C4-2B (cell line): ENCODE measurements around the gene KCNA1.

Experiments used
- ZFX ChIP-seq: fragments of 450-650 bp; IDR thresholded peaks from 2 replicates; pipeline ENCODE4 v1.6.1; 2017
- TF ChIP-seq, protein P1 (sequence below): fragments of 450-650 bp; conservative IDR thresholded peaks from 2 replicates; pipeline ENCODE4 v1.5.1; 2017; ENCODE audit warnings: mild to moderate bottlenecking

DNA sequence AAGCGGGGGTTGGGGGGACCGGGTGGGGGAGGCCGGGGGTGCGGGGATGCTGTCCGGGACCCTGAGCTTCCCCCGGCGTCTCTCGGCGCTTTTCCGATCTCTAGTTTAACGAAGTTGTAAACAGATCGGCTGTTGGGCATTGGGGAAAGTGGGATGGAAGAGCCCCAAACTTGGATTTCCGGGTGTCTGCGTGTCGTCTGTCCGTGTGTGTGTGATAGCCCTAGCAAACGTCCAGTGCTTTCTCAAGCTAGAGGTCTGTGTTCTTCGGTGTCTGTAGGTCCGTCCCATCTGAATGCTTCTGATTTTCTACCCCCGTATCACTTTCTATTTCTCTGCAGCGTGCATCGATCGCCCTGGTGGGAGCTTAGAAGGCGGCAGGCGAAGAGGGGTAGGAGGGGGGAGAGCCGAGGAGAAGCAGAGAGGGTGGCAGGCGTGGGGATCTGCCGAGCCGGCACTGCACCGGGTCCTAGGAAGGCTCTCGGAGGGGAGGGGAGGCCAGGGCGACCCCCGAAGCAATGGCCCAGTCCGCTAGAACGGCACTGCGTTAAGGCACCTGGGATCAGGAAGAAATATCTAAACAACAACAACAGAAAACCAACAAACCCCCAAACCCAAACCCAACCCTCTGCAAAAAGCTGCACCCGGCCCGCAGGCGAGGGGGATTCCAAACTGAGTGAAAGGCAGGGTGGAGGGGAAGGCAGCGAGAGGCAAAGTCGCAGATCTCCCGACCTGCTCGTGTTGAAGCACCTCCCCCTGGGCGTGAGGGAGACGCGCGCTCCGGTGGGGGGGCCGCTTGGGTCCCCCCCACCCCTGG, 1.0 kb downstream of the KCNA1 start:
- no peak for TF ChIP-seq ZFX
- TF ChIP-seq, protein P1, sequence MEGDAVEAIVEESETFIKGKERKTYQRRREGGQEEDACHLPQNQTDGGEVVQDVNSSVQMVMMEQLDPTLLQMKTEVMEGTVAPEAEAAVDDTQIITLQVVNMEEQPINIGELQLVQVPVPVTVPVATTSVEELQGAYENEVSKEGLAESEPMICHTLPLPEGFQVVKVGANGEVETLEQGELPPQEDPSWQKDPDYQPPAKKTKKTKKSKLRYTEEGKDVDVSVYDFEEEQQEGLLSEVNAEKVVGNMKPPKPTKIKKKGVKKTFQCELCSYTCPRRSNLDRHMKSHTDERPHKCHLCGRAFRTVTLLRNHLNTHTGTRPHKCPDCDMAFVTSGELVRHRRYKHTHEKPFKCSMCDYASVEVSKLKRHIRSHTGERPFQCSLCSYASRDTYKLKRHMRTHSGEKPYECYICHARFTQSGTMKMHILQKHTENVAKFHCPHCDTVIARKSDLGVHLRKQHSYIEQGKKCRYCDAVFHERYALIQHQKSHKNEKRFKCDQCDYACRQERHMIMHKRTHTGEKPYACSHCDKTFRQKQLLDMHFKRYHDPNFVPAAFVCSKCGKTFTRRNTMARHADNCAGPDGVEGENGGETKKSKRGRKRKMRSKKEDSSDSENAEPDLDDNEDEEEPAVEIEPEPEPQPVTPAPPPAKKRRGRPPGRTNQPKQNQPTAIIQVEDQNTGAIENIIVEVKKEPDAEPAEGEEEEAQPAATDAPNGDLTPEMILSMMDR: no peak
